SK-N-SH (cell line): ENCODE measurements around the gene PDXDC1.
"Not testable (repeated sequence)": the region's sequence is repeated elsewhere in the genome, so short reads cannot be mapped to it uniquely, and the experiment has no call there.

ENCODE experiments used
- CHD2 ChIP-seq: fragments of 150-350 bp; IDR thresholded peaks from 2 replicates; pipeline ENCODE4 v1.6.1; 2018; ENCODE audit warnings: low read length; ENCODE audit not compliant: partially characterized antibody
- CTCF ChIP-seq: fragments of 200-600 bp; sonication (generic); IDR thresholded peaks from 2 replicates; pipeline ENCODE4 v1.6.1; 2017; ENCODE audit warnings: antibody characterized with exemption, mild to moderate bottlenecking, moderate library complexity
- ELF1 ChIP-seq: IDR thresholded peaks from 2 replicates; pipeline ENCODE4 v1.4.0; 2012
- FOXM1 ChIP-seq: IDR thresholded peaks from 2 replicates; pipeline ENCODE4 v1.4.0; 2012; ENCODE audit warnings: low read depth, mild to moderate bottlenecking
- GABPA ChIP-seq: IDR thresholded peaks from 2 replicates; pipeline ENCODE4 v1.4.0; 2012; ENCODE audit warnings: low read depth, mild to moderate bottlenecking
- JUND ChIP-seq: IDR thresholded peaks from 2 replicates; pipeline ENCODE4 v1.4.0; 2012
- NRF1 ChIP-seq: IDR thresholded peaks from 2 replicates; pipeline ENCODE4 v1.6.1; 2012; ENCODE audit warnings: low read depth, mild to moderate bottlenecking, low read length
- POLR2AphosphoS5 ChIP-seq: IDR thresholded peaks from 2 replicates; pipeline ENCODE4 v1.6.1; 2012; ENCODE audit warnings: low read depth, low read length
- RAD21 ChIP-seq: IDR thresholded peaks from 2 replicates; pipeline ENCODE4 v1.6.1; 2012; ENCODE audit warnings: mild to moderate bottlenecking, low read length
- RFX5 ChIP-seq: IDR thresholded peaks from 2 replicates; pipeline ENCODE4 v1.6.1; 2012; ENCODE audit warnings: mild to moderate bottlenecking, improper control_type of control experiment, low read length
- RXRA ChIP-seq: IDR thresholded peaks from 2 replicates; pipeline ENCODE4 v1.4.0; 2012; ENCODE audit warnings: low read depth, mild to moderate bottlenecking, borderline replicate concordance
- TCF12 ChIP-seq: IDR thresholded peaks from 2 replicates; pipeline ENCODE4 v1.4.0; 2012
- TF ChIP-seq, protein P1 (sequence below): IDR thresholded peaks from 2 replicates; pipeline ENCODE4; 2012
- TF ChIP-seq, protein P2 (sequence below): IDR thresholded peaks from 2 replicates; pipeline ENCODE4 v1.6.1; 2012; ENCODE audit warnings: mild to moderate bottlenecking, low read depth, low read length, moderate library complexity

DNA sequence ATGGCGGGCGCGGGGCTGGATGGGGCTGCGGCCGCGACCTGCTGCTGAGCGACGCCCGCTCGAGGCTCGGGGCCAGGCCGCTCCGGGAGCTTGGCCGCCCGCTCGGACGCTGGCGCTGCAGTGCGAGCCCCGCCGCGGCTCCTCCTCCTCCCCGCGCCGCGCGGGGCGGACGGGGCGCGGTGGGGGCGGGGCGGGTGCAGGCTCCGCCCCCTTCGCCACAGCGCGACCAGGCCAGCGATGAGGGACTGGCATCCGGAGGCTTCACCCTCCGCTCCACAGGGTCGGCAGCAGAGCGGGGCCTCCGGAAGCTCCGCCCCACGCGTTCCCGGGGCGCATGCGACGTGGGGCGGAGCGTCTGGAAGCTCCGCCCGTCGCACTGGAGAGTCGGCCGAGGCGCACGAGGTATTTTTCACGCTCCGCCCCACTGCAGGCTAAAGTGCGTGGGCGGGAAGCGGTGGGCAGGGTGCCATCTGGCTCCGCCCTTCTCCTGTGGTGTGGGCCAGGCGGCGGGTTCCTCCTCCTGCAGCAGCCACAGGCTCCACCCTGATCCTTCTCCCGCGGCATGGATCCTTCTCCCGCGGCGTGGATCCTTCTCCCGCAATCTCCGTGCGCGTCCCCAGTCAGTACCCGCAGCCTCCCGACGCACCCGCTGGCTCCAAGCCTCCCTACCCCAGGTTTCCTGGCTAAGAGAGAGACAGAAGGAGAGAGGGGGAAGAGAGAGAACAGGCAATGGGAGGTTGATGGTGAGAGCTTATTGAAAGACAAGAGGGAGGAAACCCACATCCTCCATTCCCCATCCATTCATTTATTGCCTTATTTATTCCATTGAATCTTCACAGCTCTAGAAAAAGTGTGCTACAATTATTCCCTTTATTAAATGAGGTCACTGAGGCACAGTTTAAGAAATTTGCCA, 180.1 kb downstream of the PDXDC1 start:
- TF ChIP-seq, protein P1, sequence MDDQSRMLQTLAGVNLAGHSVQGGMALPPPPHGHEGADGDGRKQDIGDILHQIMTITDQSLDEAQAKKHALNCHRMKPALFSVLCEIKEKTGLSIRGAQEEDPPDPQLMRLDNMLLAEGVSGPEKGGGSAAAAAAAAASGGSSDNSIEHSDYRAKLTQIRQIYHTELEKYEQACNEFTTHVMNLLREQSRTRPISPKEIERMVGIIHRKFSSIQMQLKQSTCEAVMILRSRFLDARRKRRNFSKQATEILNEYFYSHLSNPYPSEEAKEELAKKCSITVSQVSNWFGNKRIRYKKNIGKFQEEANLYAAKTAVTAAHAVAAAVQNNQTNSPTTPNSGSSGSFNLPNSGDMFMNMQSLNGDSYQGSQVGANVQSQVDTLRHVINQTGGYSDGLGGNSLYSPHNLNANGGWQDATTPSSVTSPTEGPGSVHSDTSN: not testable (repeated sequence)
- TF ChIP-seq CTCF, TCF12, FOXM1, RFX5, RXRA, JUND, POLR2AphosphoS5, ELF1, RAD21, GABPA: not testable (repeated sequence)
- peak; percentile 47 for TF ChIP-seq NRF1
- TF ChIP-seq CHD2: peak; percentile 8
- TF ChIP-seq, protein P2, sequence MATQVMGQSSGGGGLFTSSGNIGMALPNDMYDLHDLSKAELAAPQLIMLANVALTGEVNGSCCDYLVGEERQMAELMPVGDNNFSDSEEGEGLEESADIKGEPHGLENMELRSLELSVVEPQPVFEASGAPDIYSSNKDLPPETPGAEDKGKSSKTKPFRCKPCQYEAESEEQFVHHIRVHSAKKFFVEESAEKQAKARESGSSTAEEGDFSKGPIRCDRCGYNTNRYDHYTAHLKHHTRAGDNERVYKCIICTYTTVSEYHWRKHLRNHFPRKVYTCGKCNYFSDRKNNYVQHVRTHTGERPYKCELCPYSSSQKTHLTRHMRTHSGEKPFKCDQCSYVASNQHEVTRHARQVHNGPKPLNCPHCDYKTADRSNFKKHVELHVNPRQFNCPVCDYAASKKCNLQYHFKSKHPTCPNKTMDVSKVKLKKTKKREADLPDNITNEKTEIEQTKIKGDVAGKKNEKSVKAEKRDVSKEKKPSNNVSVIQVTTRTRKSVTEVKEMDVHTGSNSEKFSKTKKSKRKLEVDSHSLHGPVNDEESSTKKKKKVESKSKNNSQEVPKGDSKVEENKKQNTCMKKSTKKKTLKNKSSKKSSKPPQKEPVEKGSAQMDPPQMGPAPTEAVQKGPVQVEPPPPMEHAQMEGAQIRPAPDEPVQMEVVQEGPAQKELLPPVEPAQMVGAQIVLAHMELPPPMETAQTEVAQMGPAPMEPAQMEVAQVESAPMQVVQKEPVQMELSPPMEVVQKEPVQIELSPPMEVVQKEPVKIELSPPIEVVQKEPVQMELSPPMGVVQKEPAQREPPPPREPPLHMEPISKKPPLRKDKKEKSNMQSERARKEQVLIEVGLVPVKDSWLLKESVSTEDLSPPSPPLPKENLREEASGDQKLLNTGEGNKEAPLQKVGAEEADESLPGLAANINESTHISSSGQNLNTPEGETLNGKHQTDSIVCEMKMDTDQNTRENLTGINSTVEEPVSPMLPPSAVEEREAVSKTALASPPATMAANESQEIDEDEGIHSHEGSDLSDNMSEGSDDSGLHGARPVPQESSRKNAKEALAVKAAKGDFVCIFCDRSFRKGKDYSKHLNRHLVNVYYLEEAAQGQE: not testable (repeated sequence)
